HG03139 (cell line): ENCODE results near the gene CD8B.
"Not testable (repeated sequence)": the region's sequence is repeated elsewhere in the genome, so short reads cannot be mapped to it uniquely, and the experiment has no call there.

Experiments
- ATAC-seq: cut with Tn5 transposase; IDR thresholded peaks from one replicate; pipeline ENCODE4 v1.9.1; 2021; ENCODE audit not compliant: unreplicated experiment

CD8B gene

GRCh38 chr2:86836915-86837695 lies 24.6 kb downstream of the CD8B start:
- not testable (repeated sequence) for ATAC-seq

- not testable (repeated sequence) for ATAC-seq
These were observed 26.2 kb downstream of the CD8B start for GRCh38 chr2:86835548-86835889.

GRCh38 chr2:86833315-86833714 lies 28.4 kb downstream of the CD8B start:
- no peak for ATAC-seq

GRCh38 chr2:86832334-86833096 lies 29.2 kb downstream of the CD8B start:
- ATAC-seq: no peak

GRCh38 chr2:86831537-86831936 lies 30.1 kb downstream of the CD8B start:
- ATAC-seq: no peak

GRCh38 chr2:86826951-86827350 lies 34.7 kb downstream of the CD8B start:
- ATAC-seq: no peak

- no peak for ATAC-seq
These were observed 35.8 kb downstream of the CD8B start for GRCh38 chr2:86825693-86826381.

- ATAC-seq: no peak
These were observed 36.5 kb downstream of the CD8B start for GRCh38 chr2:86825036-86825692.

- ATAC-seq: no peak
These were observed 38.9 kb downstream of the CD8B start for GRCh38 chr2:86822668-86823345.

GRCh38 chr2:86821842-86822241 lies 39.8 kb downstream of the CD8B start:
- ATAC-seq: no peak

GRCh38 chr2:86821306-86821705 lies 40.4 kb downstream of the CD8B start:
- ATAC-seq: no peak

- no peak for ATAC-seq
These were observed 42.7 kb downstream of the CD8B start for GRCh38 chr2:86818957-86819356.

- ATAC-seq: no peak
These were observed 43.4 kb downstream of the CD8B start for GRCh38 chr2:86818114-86818801.

- no peak for ATAC-seq
These were observed 46.1 kb downstream of the CD8B start for GRCh38 chr2:86815611-86816010.

- no peak for ATAC-seq
These were observed 52.1 kb downstream of the CD8B start for GRCh38 chr2:86809481-86810121.

GRCh38 chr2:86808315-86809161 lies 53.1 kb downstream of the CD8B start:
- peak; percentile 84 for ATAC-seq

- ATAC-seq: no peak
These were observed 54.0 kb downstream of the CD8B start for GRCh38 chr2:86807468-86808275.

GRCh38 chr2:86807133-86807467 lies 54.6 kb downstream of the CD8B start:
- no peak for ATAC-seq
